Measurements from ENCODE around the gene FBXW2. TPM values are rescaled to one million over a fixed set of nuclear protein-coding genes. Genes with fewer than 3 reads are reported as not detected.

Gene FBXW2
- total RNA-seq, 1 experiment from 2014 or later: 62.1 TPM

- no peaks in the 10 kb centered on the region for H3K9me3 Mint-ChIP-seq
- H3K27ac Mint-ChIP-seq: no peak overlapping the region
- Histone ChIP-seq H2AFZ (ENCODE audit: low read length) (no peak overlapping the region), H3K27ac (ENCODE audit: insufficient read length, low read depth, low read length) (no peak overlapping the region), H4K91ac (ENCODE audit: insufficient read length, low read depth, low read length) (no peak overlapping the region), H3K27me3 (ENCODE audit: insufficient read depth, low read length) (no peaks in the 10 kb centered on the region; the same call in 1 of the 2 replicates), H2BK120ac (ENCODE audit: low read depth, low read length, poor library complexity, severe bottlenecking) (no peak overlapping the region), H3K4me2 (ENCODE audit: insufficient read depth, insufficient read length, low read length) (no peak overlapping the region), H2BK5ac (ENCODE audit: insufficient read length, low read length) (no peak overlapping the region), H3K9me3 (ENCODE audit: control insufficient read depth, low read depth, low read length) (no peaks in the 10 kb centered on the region), H3T11ph (ENCODE audit: low read length) (no peak overlapping the region), H2BK12ac (ENCODE audit: insufficient read length, low read depth, low read length) (no peak overlapping the region), H3K9ac (ENCODE audit: extremely low read depth, insufficient read length, low read length) (no peak overlapping the region), H3K23me2 (ENCODE audit: insufficient read length, low read depth, low read length, poor library complexity, severe bottlenecking) (no peaks in the 10 kb centered on the region), H3K79me1 (ENCODE audit: insufficient read depth, low read depth, low read length, poor library complexity, severe bottlenecking) (no peaks in the 10 kb centered on the region), H4K20me1 (ENCODE audit: control insufficient read depth, insufficient read depth, insufficient read length) (no peaks in the 10 kb centered on the region), H4K8ac (replicated peaks; ENCODE audit: insufficient read length, low read depth, low read length) (no peak overlapping the region), H2BK20ac (ENCODE audit: low read depth, low read length, poor library complexity, severe bottlenecking) (no peak overlapping the region), H3K14ac (ENCODE audit: insufficient read depth, low read length) (no peak overlapping the region), H3K23ac (ENCODE audit: insufficient read length, low read depth, low read length) (no peak overlapping the region), H3K4me1 (ENCODE audit: insufficient read depth, low read length) (no peaks in the 10 kb centered on the region), H3K79me2 (ENCODE audit: insufficient read depth, low read length) (no peaks in the 10 kb centered on the region), H3K4ac (ENCODE audit: low read depth, low read length) (no peak overlapping the region), H3K18ac (ENCODE audit: insufficient read length, low read depth, low read length) (no peak overlapping the region), H3K56ac (ENCODE audit: insufficient read length, low read depth, low read length) (no peak overlapping the region), H2BK15ac (ENCODE audit: low read depth, low read length) (no peak overlapping the region), H4K5ac (ENCODE audit: insufficient read length, low read depth, low read length) (no peak overlapping the region), H2AK5ac (ENCODE audit: insufficient read length, low read length) (no peak overlapping the region)
- H3K4me1 Mint-ChIP-seq: peaks cover 0 to 2% of the 10 kb centered on the region in 2 experiments; a peak in 1 of 4 replicates
- H3K4me3 Mint-ChIP-seq: no peak overlapping the region
- TF ChIP-seq CTCF (conservative IDR thresholded peaks at IDR 0.05): no peak
- no peaks in the 10 kb centered on the region for H3K36me3 Mint-ChIP-seq (ENCODE audit: insufficient read depth in 1 of 3, low read depth in 3 of 3)
- no CpG with 5 or more reads among the region's 2 CpGs for whole genome bisulfite sequencing (ENCODE audit: extremely low coverage, insufficient read length, low lambda C conversion rate)
- no peak for DNase-seq
- H3K27me3 Mint-ChIP-seq (ENCODE audit: low read depth): peaks cover 36% of the 10 kb centered on the region
Observed at GRCh38 chr9:120707170-120707569, 86.0 kb downstream of the FBXW2 start.

Other genes with a start within 250 kb of the FBXW2 start
- gene CDK5RAP2, start 213.2 kb downstream of the FBXW2 start, total RNA-seq (2021): 51.9 and 56.4 TPM in 2 replicates
- gene MEGF9, start 78.9 kb downstream of the FBXW2 start, total RNA-seq (2021): 0.94 and 0.99 TPM in 2 replicates
- 64.9 and 68.9 TPM in 2 replicates for gene PSMD5, start 49.5 kb upstream of the FBXW2 start, total RNA-seq (2021)
- 66.7 and 66.8 TPM in 2 replicates for gene PHF19, start 83.8 kb upstream of the FBXW2 start, total RNA-seq (2021)
- gene TRAF1, start 133.4 kb upstream of the FBXW2 start, total RNA-seq (2021): 1.4 and 1.5 TPM in 2 replicates

All from H9 (cell line).